Neural crest cell (in vitro differentiated cells): ENCODE results near the gene NCS1. TPM values are rescaled to one million over a fixed set of nuclear protein-coding genes. Genes with fewer than 3 reads are reported as not detected.

Source experiments
- DNase-seq: peaks from one replicate; pipeline ENCODE4 v3.0.0; 2021; ENCODE audit warnings: low read depth, mixed read lengths, low spot score
- H3K27ac Mint-ChIP-seq: one replicate; pipeline ENCODE4 v1.8.0; 2021; ENCODE audit warnings: mild to moderate bottlenecking, mixed read lengths; ENCODE audit not compliant: unreplicated experiment
- H3K27me3 Mint-ChIP-seq: 2 replicates; pipeline ENCODE4 v1.8.0; 2021; ENCODE audit warnings: low read depth, mild to moderate bottlenecking, mixed read lengths
- H3K36me3 Mint-ChIP-seq: 2 replicates; pipeline ENCODE4 v1.8.0; 2021; ENCODE audit warnings: low read depth, mild to moderate bottlenecking, mixed read lengths
- H3K4me1 Mint-ChIP-seq: 2 replicates; pipeline ENCODE4 v1.8.0; 2021; ENCODE audit warnings: mixed read lengths
- H3K4me3 Mint-ChIP-seq: one replicate; pipeline ENCODE4 v1.8.0; 2021; ENCODE audit warnings: mild to moderate bottlenecking, mixed read lengths
- H3K9me3 Mint-ChIP-seq: 2 replicates; pipeline ENCODE4 v1.8.0; 2021; ENCODE audit warnings: mixed read lengths
- total RNA-seq: library from RNA; stranded (reverse); gene quantifications from 2 replicates; pipeline ENCODE4 v1.2.1, GENCODE V29; 2021
- TF ChIP-seq, protein P1 (sequence below): fragments of 200-600 bp; sonication (generic); conservative IDR thresholded peaks from 2 replicates; pipeline ENCODE4 v1.5.0; 2021; ENCODE audit warnings: antibody characterized with exemption, mild to moderate bottlenecking

The NCS1 gene
- total RNA-seq, 1 donor from 2014 or later, result 60.1 TPM

GRCh38 chr9:130230631-130231030 is 58.4 kb downstream of the NCS1 start:
- no peak for DNase-seq
- Mint-ChIP-seq H3K27me3 (no peaks in the 10 kb centered on the region), H3K4me3 (no peak overlapping the region), H3K9me3 (peaks cover 3% of the 10 kb centered on the region), H3K4me1 (peaks cover 8% of the 10 kb centered on the region), H3K27ac (no peak overlapping the region), H3K36me3 (peaks cover 27% of the 10 kb centered on the region)
- TF ChIP-seq, protein P1, sequence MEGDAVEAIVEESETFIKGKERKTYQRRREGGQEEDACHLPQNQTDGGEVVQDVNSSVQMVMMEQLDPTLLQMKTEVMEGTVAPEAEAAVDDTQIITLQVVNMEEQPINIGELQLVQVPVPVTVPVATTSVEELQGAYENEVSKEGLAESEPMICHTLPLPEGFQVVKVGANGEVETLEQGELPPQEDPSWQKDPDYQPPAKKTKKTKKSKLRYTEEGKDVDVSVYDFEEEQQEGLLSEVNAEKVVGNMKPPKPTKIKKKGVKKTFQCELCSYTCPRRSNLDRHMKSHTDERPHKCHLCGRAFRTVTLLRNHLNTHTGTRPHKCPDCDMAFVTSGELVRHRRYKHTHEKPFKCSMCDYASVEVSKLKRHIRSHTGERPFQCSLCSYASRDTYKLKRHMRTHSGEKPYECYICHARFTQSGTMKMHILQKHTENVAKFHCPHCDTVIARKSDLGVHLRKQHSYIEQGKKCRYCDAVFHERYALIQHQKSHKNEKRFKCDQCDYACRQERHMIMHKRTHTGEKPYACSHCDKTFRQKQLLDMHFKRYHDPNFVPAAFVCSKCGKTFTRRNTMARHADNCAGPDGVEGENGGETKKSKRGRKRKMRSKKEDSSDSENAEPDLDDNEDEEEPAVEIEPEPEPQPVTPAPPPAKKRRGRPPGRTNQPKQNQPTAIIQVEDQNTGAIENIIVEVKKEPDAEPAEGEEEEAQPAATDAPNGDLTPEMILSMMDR, result no peak

GRCh38 chr9:130232899-130233586 is 60.8 kb downstream of the NCS1 start:
- no peaks in the 10 kb centered on the region for H3K27me3 Mint-ChIP-seq
- H3K4me1 Mint-ChIP-seq, result peaks cover 17% of the 10 kb centered on the region
- H3K36me3 Mint-ChIP-seq, result peaks cover 14% of the 10 kb centered on the region
- no peak overlapping the region for H3K27ac Mint-ChIP-seq
- H3K4me3 Mint-ChIP-seq, result no peak overlapping the region
- TF ChIP-seq, protein P1, result no peak
- no peaks in the 10 kb centered on the region for H3K9me3 Mint-ChIP-seq
- no peak for DNase-seq

- Mint-ChIP-seq H3K27ac (no peak overlapping the region), H3K4me3 (no peak overlapping the region), H3K27me3 (no peaks in the 10 kb centered on the region), H3K36me3 (peaks cover 14% of the 10 kb centered on the region), H3K4me1 (peaks cover 17% of the 10 kb centered on the region), H3K9me3 (no peaks in the 10 kb centered on the region)
- no peak for DNase-seq
- TF ChIP-seq, protein P1, result no peak
Observed at GRCh38 chr9:130233587-130233945, 61.4 kb downstream of the NCS1 start.

- H3K36me3 Mint-ChIP-seq, result peaks cover 12% of the 10 kb centered on the region
- TF ChIP-seq, protein P1, result no peak
- no peak for DNase-seq
- H3K9me3 Mint-ChIP-seq, result no peaks in the 10 kb centered on the region
- peaks cover 17% of the 10 kb centered on the region for H3K4me1 Mint-ChIP-seq
- no peaks in the 10 kb centered on the region for H3K27me3 Mint-ChIP-seq
- H3K4me3 Mint-ChIP-seq, result no peak overlapping the region
- no peak overlapping the region for H3K27ac Mint-ChIP-seq
Observed at GRCh38 chr9:130234340-130235260, 62.4 kb downstream of the NCS1 start.

DNA sequence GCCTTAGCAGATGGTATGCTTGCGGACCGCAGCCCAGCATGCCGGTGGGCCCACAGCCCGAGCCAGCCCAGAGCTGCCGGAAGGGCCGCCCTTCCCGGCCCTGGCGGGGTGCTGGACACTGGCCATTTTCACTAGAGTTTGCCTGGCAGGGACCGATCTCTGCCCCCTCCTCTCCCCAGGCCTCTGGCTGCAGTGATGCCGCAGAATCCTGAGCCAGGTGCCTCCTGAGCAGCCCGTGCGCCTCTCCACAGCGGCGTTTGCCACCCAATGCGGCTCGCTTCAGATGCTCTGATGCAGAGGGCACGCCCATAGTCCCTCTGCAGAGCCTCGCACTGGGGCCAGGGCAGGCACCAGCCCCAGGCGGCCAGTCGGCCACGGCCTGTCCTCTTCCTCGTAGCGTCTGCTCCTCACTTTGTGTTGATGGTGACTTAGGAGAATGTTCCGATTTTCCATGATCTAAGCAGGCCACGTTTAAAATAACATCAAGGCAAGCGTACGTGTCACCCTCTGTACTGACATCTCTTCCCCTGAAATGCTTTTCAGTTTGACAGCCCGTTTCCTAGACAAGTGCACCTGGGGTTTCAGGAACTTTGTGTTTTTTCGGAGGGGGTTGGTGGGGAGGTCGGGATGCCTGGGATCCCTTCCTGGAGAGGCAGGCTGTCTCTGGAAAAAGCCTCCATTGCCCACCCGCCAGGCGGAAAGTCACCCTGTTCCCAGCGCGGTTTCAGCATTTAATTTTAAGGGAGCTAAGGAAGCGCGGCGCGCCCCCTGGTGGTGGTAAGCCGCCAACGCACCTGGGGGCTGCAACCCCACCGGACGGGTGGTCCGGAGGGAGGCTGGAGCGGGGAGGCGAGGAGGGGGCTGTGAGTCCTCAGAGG is 63.6 kb downstream of the NCS1 start:
- peak; percentile 85 for DNase-seq
- Mint-ChIP-seq H3K4me3 (no peak overlapping the region), H3K27me3 (no peaks in the 10 kb centered on the region), H3K4me1 (peaks cover 22% of the 10 kb centered on the region), H3K27ac (no peak overlapping the region), H3K36me3 (peaks cover 6% of the 10 kb centered on the region), H3K9me3 (no peaks in the 10 kb centered on the region)
- TF ChIP-seq, protein P1, result peak; percentile 99
